GM19238 (cell line): ENCODE results near the gene KRT80.

Experiments used
- DNase-seq: peaks from one replicate; pipeline ENCODE4 v3.0.0; 2011; ENCODE audit warnings: low spot score; ENCODE audit not compliant: insufficient read length

The KRT80 gene

DNA sequence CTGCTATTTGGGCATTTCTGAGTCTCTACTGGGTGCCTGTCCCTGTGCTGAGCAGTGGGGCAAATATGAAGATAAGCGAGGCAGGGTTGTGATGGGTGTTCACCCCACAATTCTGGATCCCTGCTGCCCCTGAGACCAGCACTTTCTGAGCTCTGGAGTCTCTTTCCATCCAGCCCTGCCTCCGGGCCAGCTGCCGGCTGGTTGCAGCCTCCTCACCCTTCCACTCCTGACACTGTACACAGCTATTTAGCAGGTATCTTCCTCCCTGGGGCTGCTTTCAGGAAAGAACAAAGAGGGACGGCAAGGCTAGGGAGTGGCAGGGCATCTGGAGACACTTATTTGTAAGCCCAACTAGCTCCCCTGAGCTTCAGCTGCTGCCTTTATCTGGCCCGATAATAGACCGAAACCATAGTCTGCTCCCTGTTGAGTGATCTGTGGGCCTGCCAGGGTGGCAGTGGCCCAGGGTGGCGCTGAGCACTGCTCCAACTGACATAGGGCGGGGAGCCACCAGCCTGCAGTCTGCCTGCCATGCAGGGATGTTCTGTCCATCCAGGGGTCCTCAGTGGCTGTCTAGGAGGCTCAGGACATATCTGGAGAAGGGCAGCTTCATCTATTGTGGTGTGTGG lies 7.6 kb upstream of the KRT80 start:
- DNase-seq, result no peak

GRCh38 chr12:52198454-52199215 lies 6.8 kb upstream of the KRT80 start:
- DNase-seq, result no peak

DNA sequence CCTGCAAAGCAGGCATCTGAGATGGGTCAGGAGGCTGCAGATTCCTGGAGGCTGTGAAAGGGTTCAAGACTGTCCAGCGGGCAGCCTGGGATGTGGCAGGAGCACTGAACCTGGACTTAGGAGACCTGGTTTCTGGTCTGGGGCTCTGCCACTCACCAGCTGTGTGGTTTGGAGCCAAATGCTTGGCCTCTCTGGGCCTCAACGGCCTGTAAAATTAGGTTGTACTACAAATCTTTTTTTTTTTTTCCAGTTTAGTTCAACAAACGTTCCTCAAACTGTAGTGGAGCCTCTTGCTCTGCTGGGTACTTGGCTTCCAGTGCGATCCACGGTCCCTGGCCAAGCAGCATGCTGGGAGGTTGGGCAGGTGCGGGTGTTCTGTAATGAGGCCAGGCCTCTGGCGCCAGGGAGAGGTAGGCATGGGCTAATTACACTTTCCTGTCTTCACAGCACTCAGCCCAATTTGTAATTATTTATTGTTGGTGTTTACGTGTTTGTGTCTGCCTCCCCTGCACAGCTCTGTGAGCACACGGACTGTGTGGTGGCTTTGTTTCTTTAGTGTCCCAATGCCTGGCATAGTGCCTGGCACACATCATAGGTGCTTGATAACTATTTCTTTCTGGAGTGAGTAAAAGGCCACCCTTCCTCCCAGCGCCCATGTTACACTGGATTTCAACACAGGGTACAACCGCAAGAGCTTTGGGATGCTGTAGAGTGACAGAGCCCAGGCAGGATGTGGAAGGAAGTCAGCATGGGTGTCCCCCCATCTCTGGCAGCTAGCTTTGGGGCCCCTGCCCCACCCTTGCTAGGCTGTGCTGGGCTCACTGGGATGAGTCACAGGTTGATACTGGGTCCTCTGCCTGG lies 5.8 kb upstream of the KRT80 start:
- DNase-seq, result no peak

DNA sequence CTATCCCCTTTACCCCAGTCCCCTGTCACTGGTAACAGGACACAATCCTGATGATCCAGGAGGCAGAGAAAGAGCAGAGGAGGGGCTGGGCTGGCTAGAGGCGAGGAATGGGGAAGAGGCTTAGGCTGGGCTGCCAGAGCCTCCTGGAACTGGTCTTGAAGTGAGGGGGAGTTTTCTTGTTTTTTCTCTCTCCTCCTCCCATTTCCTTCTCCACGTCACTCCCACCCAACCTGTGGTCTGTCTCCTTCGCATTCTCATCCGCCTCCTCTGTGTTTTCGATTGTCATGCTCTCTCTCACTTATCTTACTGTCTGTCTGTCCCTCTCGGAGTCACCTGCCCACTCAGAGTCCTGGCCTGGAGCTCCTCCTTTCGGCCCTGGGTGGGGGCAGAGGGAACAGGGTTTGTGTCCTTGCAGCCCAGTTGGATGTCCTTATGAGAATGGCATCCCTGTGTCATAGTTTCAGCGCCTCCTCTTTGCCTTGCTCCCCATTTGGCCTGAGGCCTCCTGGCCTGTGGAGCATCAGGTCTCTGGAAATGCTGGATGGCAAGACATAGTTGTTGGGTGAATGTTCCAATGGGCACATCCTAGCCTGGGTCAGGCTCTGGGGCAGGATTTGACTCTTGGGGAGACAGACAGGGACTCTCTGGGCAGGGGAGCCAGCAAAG lies 3.4 kb upstream of the KRT80 start:
- no peak for DNase-seq

DNA sequence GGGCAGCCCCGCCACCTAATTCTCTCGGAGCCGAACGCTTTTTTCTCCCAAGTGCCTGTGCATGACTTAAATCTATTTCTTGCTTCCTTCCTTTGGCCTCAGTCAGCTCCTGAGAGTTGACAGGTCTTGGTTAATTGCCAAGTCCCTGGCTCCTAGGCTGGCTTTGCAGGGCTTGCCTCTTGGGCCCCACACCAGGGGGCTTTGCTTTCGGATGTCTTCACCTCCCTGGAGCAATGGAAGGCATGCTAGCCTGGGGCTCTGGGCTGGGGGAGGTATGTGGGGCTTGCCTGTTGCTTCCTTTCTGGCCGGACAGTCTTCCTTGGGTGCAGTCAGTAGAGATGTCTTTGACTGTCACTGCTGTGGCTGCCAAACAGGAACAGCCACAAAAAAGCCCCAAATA lies 2.2 kb upstream of the KRT80 start:
- DNase-seq, result no peak

GRCh38 chr12:52193532-52193931 lies 1.7 kb upstream of the KRT80 start:
- DNase-seq, result no peak

- DNase-seq, result no peak
These were observed 719 bp downstream of the KRT80 start for GRCh38 chr12:52190860-52191729.

DNA sequence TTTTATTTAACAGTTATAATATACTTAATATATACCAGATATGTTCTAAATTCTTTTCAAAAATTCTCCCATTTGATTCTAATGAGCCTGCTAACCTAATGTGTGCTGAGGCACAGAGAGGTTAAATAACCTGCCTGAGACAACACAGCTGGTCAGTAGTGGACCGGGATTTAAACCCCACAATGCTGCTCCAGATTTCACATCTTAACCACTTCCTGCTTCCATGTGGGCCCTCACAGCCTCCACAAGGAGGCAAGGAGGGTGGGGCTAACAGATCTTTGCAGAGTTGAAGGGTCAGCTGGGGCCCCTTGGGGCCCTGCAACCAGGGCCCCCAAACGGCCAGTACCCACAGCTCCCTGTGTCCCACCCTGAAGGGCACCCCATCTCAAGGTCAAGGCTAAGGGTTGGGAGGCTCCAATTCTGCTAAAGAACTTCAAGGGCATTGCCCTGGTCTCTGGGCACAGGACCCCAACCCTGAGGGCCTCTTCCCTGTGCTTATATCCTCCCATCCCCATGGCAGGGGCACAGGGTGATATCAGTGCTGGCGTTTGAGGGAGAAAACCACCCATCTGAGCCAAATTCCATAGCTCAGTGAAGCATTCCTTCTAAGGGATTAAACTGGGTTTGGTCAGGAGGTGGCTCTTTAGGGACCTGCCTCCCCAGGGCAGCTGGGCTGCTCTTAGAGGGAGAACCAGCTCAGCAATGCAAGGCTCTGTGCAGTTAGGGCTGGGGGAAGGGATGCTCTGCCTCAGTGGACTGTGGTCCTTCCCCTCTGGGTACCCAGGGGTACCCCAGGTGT lies 2.2 kb downstream of the KRT80 start:
- DNase-seq, result no peak

DNA sequence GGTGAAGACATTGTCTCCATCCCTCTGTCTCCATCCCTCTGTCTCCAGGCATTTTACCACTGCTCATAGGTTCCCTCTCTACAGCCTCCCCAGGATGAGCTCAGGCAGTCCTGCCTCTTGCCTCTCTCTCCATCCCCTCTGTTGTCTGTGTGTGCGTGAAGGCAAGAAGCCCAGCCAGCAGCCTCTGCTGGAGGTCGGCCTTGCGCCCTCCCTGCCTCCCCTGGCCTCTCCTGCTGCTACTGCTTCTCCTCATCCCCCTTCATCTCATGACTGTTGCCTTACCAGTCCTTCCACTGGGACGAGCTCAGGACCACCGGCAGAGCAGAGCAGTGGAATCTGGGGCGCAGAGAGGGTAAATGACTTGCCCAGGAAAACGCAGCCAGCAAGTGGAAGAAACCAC lies 3.2 kb downstream of the KRT80 start:
- DNase-seq, result no peak

GRCh38 chr12:52187640-52188039 lies 4.2 kb downstream of the KRT80 start:
- no peak for DNase-seq

DNA sequence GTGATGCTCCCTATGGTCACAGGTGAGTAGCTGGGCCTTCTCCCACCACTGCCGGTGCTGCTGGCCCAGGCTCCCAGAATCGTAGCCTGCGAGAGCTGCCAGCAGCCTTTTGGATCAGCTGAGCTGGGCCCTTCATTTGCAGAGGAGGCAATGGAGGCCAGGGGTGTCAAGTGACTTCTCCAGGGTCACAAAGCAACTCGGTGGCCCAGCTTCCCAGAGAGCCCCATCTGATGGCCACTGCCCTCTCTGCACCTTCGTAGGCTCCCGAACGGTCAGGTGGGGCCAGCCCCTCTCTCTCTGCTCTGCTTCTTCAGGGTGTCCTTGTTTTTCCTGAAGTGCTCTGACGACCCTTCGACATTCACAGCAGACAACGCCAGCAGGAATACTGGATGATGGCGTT lies 4.6 kb downstream of the KRT80 start:
- DNase-seq, result no peak

GRCh38 chr12:52186118-52186840 lies 5.5 kb downstream of the KRT80 start:
- no peak for DNase-seq

- no peak for DNase-seq
These were observed 6.3 kb downstream of the KRT80 start for GRCh38 chr12:52185400-52185967.

DNA sequence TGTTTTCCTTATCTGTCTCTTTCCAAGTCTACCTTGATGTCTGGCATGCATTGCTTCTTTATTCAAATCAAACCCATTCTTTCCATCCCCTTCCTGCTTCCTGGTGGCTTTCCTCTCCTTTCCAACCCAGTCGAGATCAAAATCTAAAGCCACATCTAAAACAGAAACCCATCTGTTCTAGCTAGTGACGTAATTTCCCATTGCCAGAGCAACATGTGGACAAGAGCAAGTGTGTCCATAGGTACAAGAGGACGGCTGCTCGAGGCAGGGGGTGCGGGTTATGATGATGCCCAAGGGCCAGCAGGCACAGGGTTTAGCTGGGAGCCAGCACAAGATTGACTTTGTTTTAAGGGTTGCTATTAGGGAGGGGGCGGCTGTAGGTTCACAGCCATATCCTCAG lies 7.0 kb downstream of the KRT80 start:
- DNase-seq, result no peak

- DNase-seq, result no peak
These were observed 7.8 kb downstream of the KRT80 start for GRCh38 chr12:52183971-52184370.

- no peak for DNase-seq
These were observed 8.3 kb downstream of the KRT80 start for GRCh38 chr12:52183544-52183910.

GRCh38 chr12:52182898-52183543 lies 8.8 kb downstream of the KRT80 start:
- DNase-seq, result no peak

GRCh38 chr12:52182384-52182783 lies 9.4 kb downstream of the KRT80 start:
- DNase-seq, result no peak

- DNase-seq, result no peak
These were observed 10.1 kb downstream of the KRT80 start for GRCh38 chr12:52181746-52182145.
